ENCODE data around the gene GID8. TPM values are rescaled to one million over a fixed set of nuclear protein-coding genes. Genes with fewer than 3 reads are reported as not detected.

The GID8 gene
- total and polyA plus RNA-seq, 2 donors, result 24.0 to 25.7 TPM

DNA sequence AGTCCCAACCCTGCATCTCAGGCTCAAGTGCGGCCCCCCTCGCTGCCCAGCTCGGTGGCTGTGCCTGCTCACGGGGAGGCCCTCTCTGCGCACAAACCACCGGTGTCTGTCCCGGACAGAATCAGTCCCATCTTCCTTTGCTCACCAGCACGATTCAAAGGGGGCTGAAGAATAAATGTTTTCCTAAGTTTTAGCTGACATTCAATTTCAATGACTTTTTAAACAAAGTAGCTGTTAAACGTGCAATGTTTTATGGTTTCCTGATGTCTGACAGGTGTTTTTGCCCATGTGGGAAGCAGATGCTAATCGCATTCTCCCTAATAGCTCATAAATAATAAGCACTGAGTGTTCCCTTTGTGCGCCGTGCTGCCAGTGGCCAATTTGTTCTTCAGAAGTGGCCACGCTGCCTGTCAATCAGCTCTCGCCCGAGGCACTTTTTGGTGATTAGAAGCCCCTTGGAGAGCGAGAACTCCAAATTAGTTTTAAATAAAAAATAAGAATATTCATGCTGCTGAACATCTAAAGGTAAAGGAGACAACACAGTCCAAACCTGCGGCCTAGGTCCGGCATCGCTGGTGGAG lies 42.5 kb downstream of the GID8 start:
- Histone ChIP-seq H3K36me3 (ENCODE audit: control insufficient read depth in 2 of 2, insufficient read depth in 2 of 2, low read length in 1 of 2) (no peaks in the 10 kb centered on the region), H3K4me3 (ENCODE audit: low read length in 2 of 2) (peak overlapping the region in 1 of 2 donors; percentile 34), H3K27me3 (ENCODE audit: control insufficient read depth in 2 of 2, insufficient read depth in 1 of 2, low read length in 1 of 2) (peaks cover 2 to 52% of the 10 kb centered on the region in 2 donors), H3K9me3 (ENCODE audit: control insufficient read depth in 2 of 2, insufficient read depth in 1 of 2, low read length in 1 of 2) (peaks cover 0 to 35% of the 10 kb centered on the region in 2 donors), H3K4me1 (ENCODE audit: control insufficient read depth in 2 of 2, insufficient read depth in 2 of 2, low read length in 2 of 2) (peaks cover 69 to 93% of the 10 kb centered on the region in 2 donors), H3K27ac (ENCODE audit: low read depth in 1 of 2, low read length in 1 of 2) (peak overlapping the region in 1 of 2 donors; percentile 56)
- no peak for DNase-seq (ENCODE audit: low read depth in 6 of 9, low spot score in 9 of 9)
- 10% methylated on average over 19 of the region's 19 CpGs for WGBS

DNA sequence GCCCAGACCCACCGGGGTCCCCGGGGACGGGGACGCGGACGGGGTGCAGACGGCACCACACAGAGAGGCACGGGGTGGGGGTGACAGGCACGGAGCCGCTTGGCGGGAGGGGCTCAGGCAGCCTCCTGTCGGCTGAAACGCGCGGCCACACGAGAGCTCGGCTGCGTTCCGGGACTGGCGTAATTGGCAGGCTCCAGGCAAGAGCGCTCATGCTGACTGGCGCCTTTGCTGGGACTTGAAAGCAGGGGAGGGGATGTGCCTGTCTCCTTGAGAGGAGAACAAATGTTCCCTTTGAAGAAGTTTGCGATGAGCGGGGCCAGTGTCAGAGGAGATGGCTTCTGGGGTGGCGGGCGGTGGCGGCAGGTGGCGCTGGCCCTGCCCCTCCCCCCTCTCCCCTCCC lies 43.0 kb downstream of the GID8 start:
- Histone ChIP-seq H3K4me3 (ENCODE audit: low read length in 2 of 2) (peak overlapping the region in 1 of 2 donors; percentile 34), H3K9me3 (ENCODE audit: control insufficient read depth in 2 of 2, insufficient read depth in 1 of 2, low read length in 1 of 2) (peaks cover 0 to 30% of the 10 kb centered on the region in 2 donors), H3K4me1 (ENCODE audit: control insufficient read depth in 2 of 2, insufficient read depth in 2 of 2, low read length in 2 of 2) (peaks cover 68 to 93% of the 10 kb centered on the region in 2 donors), H3K27me3 (ENCODE audit: control insufficient read depth in 2 of 2, insufficient read depth in 1 of 2, low read length in 1 of 2) (peaks cover 2 to 52% of the 10 kb centered on the region in 2 donors), H3K36me3 (ENCODE audit: control insufficient read depth in 2 of 2, insufficient read depth in 2 of 2, low read length in 1 of 2) (no peaks in the 10 kb centered on the region), H3K27ac (ENCODE audit: low read depth in 1 of 2, low read length in 1 of 2) (peak overlapping the region in 1 of 2 donors; percentile 6)
- WGBS, result 2% methylated on average over 27 of the region's 28 CpGs
- peak in 7 of 9 donors; percentile 50 to 92 (median 75) for DNase-seq (ENCODE audit: low read depth in 6 of 9, low spot score in 9 of 9)

- peaks cover 2 to 54% of the 10 kb centered on the region in 2 donors for H3K27me3 ChIP-seq (ENCODE audit: control insufficient read depth in 2 of 2, insufficient read depth in 1 of 2, low read length in 1 of 2)
- H3K4me1 ChIP-seq (ENCODE audit: control insufficient read depth in 2 of 2, insufficient read depth in 2 of 2, low read length in 2 of 2), result peaks cover 68 to 82% of the 10 kb centered on the region in 2 donors
- H3K4me3 ChIP-seq (ENCODE audit: low read length in 2 of 2), result no peak overlapping the region
- H3K27ac ChIP-seq (ENCODE audit: low read depth in 1 of 2, low read length in 1 of 2), result no peak overlapping the region
- H3K9me3 ChIP-seq (ENCODE audit: control insufficient read depth in 2 of 2, insufficient read depth in 1 of 2, low read length in 1 of 2), result peaks cover 0 to 15% of the 10 kb centered on the region in 2 donors
- no peak for DNase-seq (ENCODE audit: low read depth in 6 of 9, low spot score in 9 of 9)
- WGBS, result 56% methylated on average over 21 of the region's 21 CpGs
- H3K36me3 ChIP-seq (ENCODE audit: control insufficient read depth in 2 of 2, insufficient read depth in 2 of 2, low read length in 1 of 2), result no peaks in the 10 kb centered on the region
Observed at GRCh38 chr20:62982124-62983075, 44.5 kb downstream of the GID8 start.

GRCh38 chr20:62983210-62983609 lies 45.3 kb downstream of the GID8 start:
- Histone ChIP-seq H3K9me3 (ENCODE audit: control insufficient read depth in 2 of 2, insufficient read depth in 1 of 2, low read length in 1 of 2) (peaks cover 0 to 9% of the 10 kb centered on the region in 2 donors), H3K4me3 (ENCODE audit: low read length in 2 of 2) (no peak overlapping the region), H3K4me1 (ENCODE audit: control insufficient read depth in 2 of 2, insufficient read depth in 2 of 2, low read length in 2 of 2) (peaks cover 61 to 74% of the 10 kb centered on the region in 2 donors), H3K27ac (ENCODE audit: low read depth in 1 of 2, low read length in 1 of 2) (no peak overlapping the region), H3K27me3 (ENCODE audit: control insufficient read depth in 2 of 2, insufficient read depth in 1 of 2, low read length in 1 of 2) (peaks cover 2 to 51% of the 10 kb centered on the region in 2 donors), H3K36me3 (ENCODE audit: control insufficient read depth in 2 of 2, insufficient read depth in 2 of 2, low read length in 1 of 2) (no peaks in the 10 kb centered on the region)
- DNase-seq (ENCODE audit: low read depth in 6 of 9, low spot score in 9 of 9), result no peak
- 94% methylated on average over 6 of the region's 6 CpGs for WGBS

- DNase-seq (ENCODE audit: low read depth in 6 of 9, low spot score in 9 of 9), result no peak
- H3K36me3 ChIP-seq (ENCODE audit: control insufficient read depth in 2 of 2, insufficient read depth in 2 of 2, low read length in 1 of 2), result no peaks in the 10 kb centered on the region
- H3K27ac ChIP-seq (ENCODE audit: low read depth in 1 of 2, low read length in 1 of 2), result peak overlapping the region in 1 of 2 donors; percentile 43
- peaks cover 2 to 39% of the 10 kb centered on the region in 2 donors for H3K27me3 ChIP-seq (ENCODE audit: control insufficient read depth in 2 of 2, insufficient read depth in 1 of 2, low read length in 1 of 2)
- H3K4me3 ChIP-seq (ENCODE audit: low read length in 2 of 2), result no peak overlapping the region
- H3K9me3 ChIP-seq (ENCODE audit: control insufficient read depth in 2 of 2, insufficient read depth in 1 of 2, low read length in 1 of 2), result peaks cover 0 to 4% of the 10 kb centered on the region in 2 donors
- WGBS, result 87% methylated on average over 18 of the region's 18 CpGs
- H3K4me1 ChIP-seq (ENCODE audit: control insufficient read depth in 2 of 2, insufficient read depth in 2 of 2, low read length in 2 of 2), result peaks cover 45 to 60% of the 10 kb centered on the region in 2 donors
Observed at GRCh38 chr20:62984666-62985443, 46.9 kb downstream of the GID8 start.

- no peaks in the 10 kb centered on the region for H3K9me3 ChIP-seq (ENCODE audit: control insufficient read depth in 2 of 2, insufficient read depth in 1 of 2, low read length in 1 of 2)
- H3K4me1 ChIP-seq (ENCODE audit: control insufficient read depth in 2 of 2, insufficient read depth in 2 of 2, low read length in 2 of 2), result peaks cover 40 to 54% of the 10 kb centered on the region in 2 donors
- no peak overlapping the region for H3K27ac ChIP-seq (ENCODE audit: low read depth in 1 of 2, low read length in 1 of 2)
- peaks cover 2 to 36% of the 10 kb centered on the region in 2 donors for H3K27me3 ChIP-seq (ENCODE audit: control insufficient read depth in 2 of 2, insufficient read depth in 1 of 2, low read length in 1 of 2)
- H3K4me3 ChIP-seq (ENCODE audit: low read length in 2 of 2), result no peak overlapping the region
- no peak for DNase-seq (ENCODE audit: low read depth in 6 of 9, low spot score in 9 of 9)
- H3K36me3 ChIP-seq (ENCODE audit: control insufficient read depth in 2 of 2, insufficient read depth in 2 of 2, low read length in 1 of 2), result no peaks in the 10 kb centered on the region
- 92% methylated on average over 14 of the region's 14 CpGs for WGBS
Observed at GRCh38 chr20:62985444-62985778, 47.5 kb downstream of the GID8 start.

- H3K36me3 ChIP-seq (ENCODE audit: control insufficient read depth in 2 of 2, insufficient read depth in 2 of 2, low read length in 1 of 2), result no peaks in the 10 kb centered on the region
- H3K4me3 ChIP-seq (ENCODE audit: low read length in 2 of 2), result no peak overlapping the region
- peaks cover 0 to 38% of the 10 kb centered on the region in 2 donors for H3K27me3 ChIP-seq (ENCODE audit: control insufficient read depth in 2 of 2, insufficient read depth in 1 of 2, low read length in 1 of 2)
- 95% methylated on average over 6 of the region's 6 CpGs for WGBS
- H3K27ac ChIP-seq (ENCODE audit: low read depth in 1 of 2, low read length in 1 of 2), result no peak overlapping the region
- no peak for DNase-seq (ENCODE audit: low read depth in 6 of 9, low spot score in 9 of 9)
- peaks cover 33 to 45% of the 10 kb centered on the region in 2 donors for H3K4me1 ChIP-seq (ENCODE audit: control insufficient read depth in 2 of 2, insufficient read depth in 2 of 2, low read length in 2 of 2)
- H3K9me3 ChIP-seq (ENCODE audit: control insufficient read depth in 2 of 2, insufficient read depth in 1 of 2, low read length in 1 of 2), result no peaks in the 10 kb centered on the region
Observed at GRCh38 chr20:62986257-62986800, 48.4 kb downstream of the GID8 start.

DNA sequence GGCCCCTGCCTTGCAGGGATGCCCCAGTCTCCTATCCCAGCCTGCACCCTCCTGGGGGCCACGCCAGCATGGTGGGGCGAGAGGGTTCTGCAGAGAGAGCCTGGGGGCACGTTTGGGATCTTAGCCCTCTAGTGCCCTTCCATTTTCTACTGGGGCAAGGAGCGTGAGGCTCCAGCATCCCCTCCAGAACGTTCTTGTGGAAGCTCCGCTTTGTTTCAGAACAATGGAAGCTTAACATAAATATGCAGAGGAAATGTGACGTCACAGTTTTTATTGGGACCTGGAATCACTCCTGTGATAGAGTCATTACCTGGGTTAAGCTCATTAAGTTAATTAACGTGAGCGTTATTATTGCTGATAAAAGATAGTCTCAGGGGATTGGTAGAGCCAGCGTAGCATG lies 49.2 kb downstream of the GID8 start:
- H3K4me1 ChIP-seq (ENCODE audit: control insufficient read depth in 2 of 2, insufficient read depth in 2 of 2, low read length in 2 of 2), result peaks cover 25 to 37% of the 10 kb centered on the region in 2 donors
- 95% methylated on average over 10 of the region's 10 CpGs for WGBS
- no peak overlapping the region for H3K4me3 ChIP-seq (ENCODE audit: low read length in 2 of 2)

More for the DNA sequence above, 49.2 kb downstream of the GID8 start:
- Histone ChIP-seq H3K36me3 (ENCODE audit: control insufficient read depth in 2 of 2, insufficient read depth in 2 of 2, low read length in 1 of 2) (no peaks in the 10 kb centered on the region), H3K27me3 (ENCODE audit: control insufficient read depth in 2 of 2, insufficient read depth in 1 of 2, low read length in 1 of 2) (peaks cover 0 to 33% of the 10 kb centered on the region in 2 donors), H3K9me3 (ENCODE audit: control insufficient read depth in 2 of 2, insufficient read depth in 1 of 2, low read length in 1 of 2) (no peaks in the 10 kb centered on the region), H3K27ac (ENCODE audit: low read depth in 1 of 2, low read length in 1 of 2) (no peak overlapping the region)
- no peak for DNase-seq (ENCODE audit: low read depth in 6 of 9, low spot score in 9 of 9)
